SKM-1 treated with dmso at 0.1 percent for 144 hours (cell line): ENCODE results near the gene ZBTB20.

Experiments used
- DNase-seq: peaks from one replicate; lab custom pipeline; 2025; ENCODE audit not compliant: unreplicated experiment; lab: John Stamatoyannopoulos, UW

The ZBTB20 gene

DNA sequence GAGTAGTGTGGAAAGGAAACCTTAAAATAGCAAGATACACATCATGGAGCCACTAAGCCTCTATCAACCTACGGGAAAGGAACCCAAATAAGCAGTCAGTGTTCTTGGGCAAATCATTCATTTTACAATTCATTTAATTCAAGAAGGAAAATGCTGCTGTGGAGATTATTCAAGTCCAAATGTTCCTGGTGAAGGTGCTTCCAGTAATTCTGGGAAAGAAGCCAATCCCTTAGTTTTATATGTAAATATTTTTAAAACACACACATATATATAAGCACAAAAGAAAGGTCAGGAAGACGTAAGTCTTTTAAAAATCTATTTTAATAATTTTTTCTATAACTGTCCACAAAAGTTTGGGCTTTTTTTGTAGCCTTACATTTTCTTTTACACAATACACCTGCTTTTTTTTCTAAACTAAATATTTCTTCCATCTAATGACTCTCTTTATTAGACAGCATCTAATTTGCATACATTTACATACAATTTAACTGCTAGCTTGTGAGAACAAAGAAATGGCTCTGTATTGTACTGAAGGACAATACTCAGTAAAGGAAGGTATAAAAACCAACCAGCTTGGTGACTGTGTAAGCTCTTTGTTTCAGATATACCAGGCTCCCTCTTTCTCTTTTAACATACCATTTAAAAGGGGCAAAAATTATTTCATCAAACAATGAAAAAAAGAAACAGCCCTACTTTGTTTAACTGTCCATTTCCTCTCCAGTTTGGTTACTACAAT lies 269.5 kb downstream of the ZBTB20 start:
- no peak for DNase-seq

GRCh38 chr3:114874522-114874971 lies 272.5 kb downstream of the ZBTB20 start:
- DNase-seq, result no peak

- DNase-seq, result no peak
Observed at GRCh38 chr3:114873591-114873990, 273.5 kb downstream of the ZBTB20 start.

DNA sequence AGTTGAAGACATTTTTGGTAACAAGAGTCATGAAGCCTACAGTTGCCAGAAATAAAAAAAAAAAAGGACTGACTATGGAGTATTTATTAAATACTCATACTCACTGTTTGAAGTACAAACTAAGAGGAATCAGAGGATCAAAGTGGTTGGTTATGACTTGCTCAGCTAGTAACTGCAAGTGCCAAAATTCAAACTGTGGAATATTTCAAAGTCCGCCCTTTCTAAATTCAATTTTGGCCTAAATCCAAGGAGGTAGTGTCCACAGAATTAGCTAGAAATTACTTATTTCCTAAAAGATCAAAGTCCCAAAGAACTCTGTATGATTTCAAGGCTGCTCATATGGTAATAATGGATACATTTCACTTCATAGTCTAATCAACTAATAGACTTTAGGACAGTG lies 274.5 kb downstream of the ZBTB20 start:
- no peak for DNase-seq

GRCh38 chr3:114872050-114872449 lies 275.0 kb downstream of the ZBTB20 start:
- DNase-seq, result no peak

GRCh38 chr3:114867835-114868503 lies 279.1 kb downstream of the ZBTB20 start:
- DNase-seq, result no peak

GRCh38 chr3:114867359-114867758 lies 279.7 kb downstream of the ZBTB20 start:
- DNase-seq, result no peak

- no peak for DNase-seq
Observed at GRCh38 chr3:114866430-114866829, 280.7 kb downstream of the ZBTB20 start.

- DNase-seq, result no peak
Observed at GRCh38 chr3:114864970-114865369, 282.1 kb downstream of the ZBTB20 start.

GRCh38 chr3:114863848-114864247 lies 283.2 kb downstream of the ZBTB20 start:
- no peak for DNase-seq

GRCh38 chr3:114861666-114862065 lies 285.4 kb downstream of the ZBTB20 start:
- DNase-seq, result no peak

DNA sequence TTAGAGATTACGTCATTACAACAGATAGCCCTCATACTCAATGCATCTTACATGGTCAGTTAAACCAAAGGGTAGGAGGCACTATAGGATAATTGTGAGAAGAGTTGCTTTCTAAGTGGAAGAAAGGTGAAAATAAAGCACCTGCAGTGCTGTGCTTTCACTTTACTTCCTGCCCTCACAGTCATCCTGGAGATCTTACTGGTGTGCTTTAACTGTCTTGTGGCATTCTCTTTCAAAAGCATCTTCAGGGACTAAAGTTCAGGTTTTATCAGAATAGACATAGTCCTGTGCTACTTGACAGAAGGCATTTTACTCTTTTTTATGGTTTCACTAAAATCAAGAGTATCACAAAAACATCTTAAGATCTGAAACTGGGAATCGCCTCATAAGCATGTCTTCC lies 286.6 kb downstream of the ZBTB20 start:
- DNase-seq, result no peak

GRCh38 chr3:114858329-114858728 lies 288.8 kb downstream of the ZBTB20 start:
- no peak for DNase-seq

GRCh38 chr3:114857299-114857701 lies 289.8 kb downstream of the ZBTB20 start:
- no peak for DNase-seq

GRCh38 chr3:114856835-114857234 lies 290.3 kb downstream of the ZBTB20 start:
- DNase-seq, result no peak

DNA sequence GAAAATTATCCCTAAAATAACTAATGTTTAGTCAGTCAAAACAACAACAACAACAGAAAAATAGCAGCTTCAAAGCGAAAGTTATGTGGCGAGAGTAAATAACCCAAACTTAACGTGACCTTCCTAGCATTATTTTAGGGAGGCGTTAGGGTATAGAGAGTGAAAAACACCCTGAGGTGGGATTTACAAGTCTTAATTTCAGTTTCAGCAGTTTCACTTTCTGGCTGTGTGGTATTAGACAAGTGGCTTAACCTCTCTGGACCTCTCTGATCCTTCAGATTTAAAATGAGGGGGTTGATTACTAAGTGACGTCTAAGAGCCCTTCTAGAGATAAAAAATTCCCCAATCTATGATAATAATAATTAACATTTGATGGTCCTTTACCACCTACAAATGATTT lies 291.2 kb downstream of the ZBTB20 start:
- DNase-seq, result no peak

DNA sequence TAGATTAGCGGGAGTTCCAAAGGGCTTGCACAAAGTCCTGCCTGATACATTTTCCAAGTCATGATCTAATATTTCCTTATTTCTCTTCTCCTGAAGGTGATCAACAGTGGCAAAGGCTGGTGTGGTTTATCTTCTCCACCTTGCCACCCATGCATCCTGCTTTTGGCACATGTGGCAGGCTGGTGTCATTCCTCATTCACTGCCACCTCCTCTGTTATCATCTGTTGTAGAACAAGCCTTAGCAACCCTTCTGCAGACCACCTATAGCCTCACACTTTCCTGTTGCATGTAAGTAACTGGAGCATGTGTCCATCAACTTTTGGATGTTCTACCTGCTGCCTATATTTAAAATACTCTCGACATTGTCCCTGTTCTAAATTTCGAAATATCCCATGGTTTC lies 294.1 kb downstream of the ZBTB20 start:
- DNase-seq, result no peak

GRCh38 chr3:114850898-114851297 lies 296.2 kb downstream of the ZBTB20 start:
- DNase-seq, result no peak

- DNase-seq, result no peak
Observed at GRCh38 chr3:114848643-114849350, 298.3 kb downstream of the ZBTB20 start.

DNA sequence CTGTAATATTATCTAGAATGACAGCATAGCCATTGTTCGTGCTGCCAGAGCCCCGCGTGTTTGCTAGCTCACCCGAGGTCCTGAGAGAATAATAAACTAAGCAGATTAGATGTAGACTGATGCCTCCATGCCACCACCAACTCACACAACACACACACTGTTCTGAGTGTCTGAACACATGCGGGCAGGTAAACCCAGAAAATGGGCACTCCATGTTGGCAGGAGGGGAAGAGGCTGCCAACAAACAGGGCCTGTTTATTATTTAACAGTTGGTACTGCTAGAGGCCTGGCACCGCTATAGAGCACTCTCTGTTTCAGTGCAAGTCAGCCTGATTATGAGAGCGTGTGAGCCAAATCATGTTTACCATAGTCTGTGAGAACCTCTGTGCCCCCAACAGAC lies 299.0 kb downstream of the ZBTB20 start:
- no peak for DNase-seq

DNA sequence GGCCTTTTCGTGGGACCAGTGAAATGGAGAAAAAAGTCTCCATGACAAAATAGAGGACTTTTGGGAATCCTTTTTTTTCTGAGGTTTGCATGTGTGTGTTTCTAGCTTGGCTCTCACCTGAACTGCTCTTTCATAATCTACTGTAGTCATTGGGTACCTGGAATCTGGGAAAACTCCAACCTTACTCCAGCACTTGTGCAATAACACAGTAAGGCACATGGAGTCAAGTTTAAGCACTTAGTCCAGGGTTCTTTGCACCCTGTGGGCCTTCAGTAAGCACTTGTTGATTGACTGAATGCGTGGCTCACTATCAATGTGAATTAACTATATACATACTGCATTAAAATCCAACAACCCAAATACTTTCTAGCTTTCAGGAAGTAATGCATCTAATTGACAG lies 299.5 kb downstream of the ZBTB20 start:
- no peak for DNase-seq

- no peak for DNase-seq
Observed at GRCh38 chr3:114846779-114847178, 300.3 kb downstream of the ZBTB20 start.
